DOHH2 (cell line): ENCODE results near the gene SREBF2.

Source experiments
- CTCF ChIP-seq: fragments of 200-600 bp; sonication (generic); IDR thresholded peaks from one replicate; pipeline ENCODE4 v1.5.1; 2014; ENCODE audit warnings: antibody characterized with exemption, mild to moderate bottlenecking, low read depth, low read length; ENCODE audit not compliant: poor library complexity, severe bottlenecking
- EZH2phosphoT487 ChIP-seq: fragments of 200-600 bp; sonication (generic); IDR thresholded peaks from 2 replicates; pipeline ENCODE4 v1.6.1; 2017; ENCODE audit warnings: borderline replicate concordance, mild to moderate bottlenecking, antibody characterized with exemption, low read length, moderate library complexity, mixed read lengths

- TF ChIP-seq CTCF (no peak), EZH2phosphoT487 (no peak)
Measured at GRCh38 chr22:41947424-41948080, 114.6 kb downstream of the SREBF2 start.
